ENCODE data around the gene UCKL1.
"Not testable (repeated sequence)": the region's sequence is repeated elsewhere in the genome, so short reads cannot be mapped to it uniquely, and the experiment has no call there.

The UCKL1 gene

DNA sequence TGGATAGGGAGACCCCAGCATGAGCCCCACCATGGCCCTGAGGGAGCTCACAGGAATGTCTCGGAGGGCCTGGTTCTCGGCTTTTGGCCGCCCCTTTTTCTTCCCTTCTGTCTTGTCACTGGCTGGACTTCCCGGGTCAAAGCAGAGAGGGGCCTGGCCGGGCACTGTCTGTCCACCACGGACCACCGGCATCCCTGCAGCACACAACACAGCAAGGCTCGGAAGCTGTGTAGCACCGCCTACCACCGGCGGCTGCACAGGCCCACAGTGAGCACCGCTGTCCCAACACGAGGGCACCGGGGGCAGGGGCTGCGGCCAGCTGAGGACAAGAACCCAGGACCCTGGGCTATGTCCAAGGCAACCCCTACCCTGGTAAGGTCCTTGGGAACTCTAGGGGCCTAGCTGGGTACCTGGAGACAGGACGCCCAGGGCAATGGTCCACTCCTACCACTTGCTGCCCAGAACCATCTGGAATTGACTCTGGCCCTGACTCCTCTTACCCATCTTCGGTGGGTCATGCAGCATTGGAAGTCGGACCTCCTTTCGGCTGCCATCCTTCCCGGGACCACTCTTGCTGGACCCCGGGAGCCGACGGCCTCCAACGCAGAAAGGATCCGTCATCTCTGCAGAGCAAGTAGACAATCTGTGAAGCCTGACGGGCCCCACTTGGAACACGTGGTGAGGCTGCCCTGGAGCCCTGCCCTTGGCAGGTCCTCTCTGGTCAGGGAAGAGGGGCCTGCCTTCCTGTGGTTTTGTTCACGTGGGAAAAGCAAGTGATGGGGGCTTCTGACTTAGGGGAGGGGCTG lies 11.3 kb upstream of the UCKL1 start:
- Mint-ChIP-seq H3K4me1 (peaks cover 9% of the 10 kb centered on the region in 2 donors), H3K27me3 (no peaks in the 10 kb centered on the region), H3K27ac (no peak overlapping the region), H3K9me3 (peaks cover 3 to 4% of the 10 kb centered on the region in 2 donors), H3K36me3 (peaks cover 24 to 26% of the 10 kb centered on the region in 2 donors), H3K4me3 (no peak overlapping the region)
- DNase-seq: no peak
- no peak for ATAC-seq (replicated peaks)

GRCh38 chr20:63966944-63967322 lies 10.7 kb upstream of the UCKL1 start:
- ATAC-seq (replicated peaks) (no peak), DNase-seq (no peak)
- H3K27me3 Mint-ChIP-seq: no peaks in the 10 kb centered on the region
- H3K27ac Mint-ChIP-seq: no peak overlapping the region
- H3K4me3 Mint-ChIP-seq: no peak overlapping the region
- H3K4me1 Mint-ChIP-seq: peaks cover 9% of the 10 kb centered on the region in 2 donors
- peaks cover 3 to 4% of the 10 kb centered on the region in 2 donors for H3K9me3 Mint-ChIP-seq
- peaks cover 28 to 30% of the 10 kb centered on the region in 2 donors for H3K36me3 Mint-ChIP-seq

DNA sequence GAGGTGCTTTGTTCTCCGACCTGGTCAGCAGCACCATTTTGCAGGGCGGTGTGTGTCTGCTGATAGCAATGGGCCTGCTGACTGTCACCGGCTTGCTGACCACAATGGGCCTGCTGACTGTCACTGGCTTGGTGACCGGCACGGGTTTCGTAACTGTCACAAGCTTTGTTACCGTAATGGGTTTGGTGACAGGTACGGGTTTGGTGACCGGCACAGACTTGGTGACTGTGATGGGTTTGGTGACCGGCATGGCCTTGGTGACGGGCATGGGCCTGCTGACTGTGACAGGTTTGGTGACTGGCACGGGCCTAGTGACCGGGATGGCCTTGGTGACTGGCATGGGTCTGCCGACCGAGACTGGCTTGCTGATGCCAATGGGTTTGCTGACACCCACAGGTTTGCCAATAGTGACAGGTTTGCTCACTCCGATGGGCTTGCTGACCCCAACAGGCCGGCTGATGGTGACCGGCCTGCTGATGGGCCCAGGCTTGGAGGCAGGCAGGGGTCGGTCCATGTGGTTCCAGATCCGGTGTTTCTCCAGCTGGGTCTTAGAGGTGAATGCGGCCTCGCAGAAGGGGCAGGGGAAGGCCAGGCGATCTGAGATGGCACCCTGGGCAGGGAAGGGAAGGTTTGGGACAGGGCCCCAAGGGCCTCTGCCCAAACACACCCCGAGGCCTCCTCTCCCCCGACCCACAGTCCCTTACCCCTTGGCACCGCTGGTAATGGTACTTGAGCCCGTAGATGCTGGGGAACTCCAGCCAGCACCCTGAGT lies 10.1 kb upstream of the UCKL1 start:
- Mint-ChIP-seq H3K4me3 (no peak overlapping the region), H3K4me1 (peaks cover 9% of the 10 kb centered on the region in 2 donors), H3K27me3 (no peaks in the 10 kb centered on the region), H3K9me3 (peaks cover 3 to 4% of the 10 kb centered on the region in 2 donors), H3K27ac (no peak overlapping the region), H3K36me3 (peaks cover 31 to 33% of the 10 kb centered on the region in 2 donors)
- DNase-seq (no peak), ATAC-seq (replicated peaks) (no peak)

DNA sequence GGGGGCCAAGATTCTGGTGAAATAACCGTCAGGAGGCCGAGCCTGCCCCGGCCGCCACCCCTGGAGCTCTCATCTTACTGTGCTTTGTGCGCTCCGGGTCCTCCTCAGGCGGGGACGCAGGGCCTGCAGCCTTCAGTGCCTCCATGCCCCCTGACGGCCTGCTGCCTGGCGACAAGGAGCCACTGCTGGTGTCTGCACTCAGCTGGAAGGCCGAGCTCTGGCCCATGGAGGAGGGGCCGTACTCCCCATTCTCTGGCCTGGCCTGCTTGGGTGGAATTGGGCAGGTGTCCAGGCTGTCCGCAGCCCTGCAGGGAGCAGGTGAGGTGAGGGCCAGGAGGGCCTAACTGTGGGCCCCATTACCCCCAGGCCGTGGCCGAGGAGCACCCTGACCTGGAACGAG lies 8.2 kb upstream of the UCKL1 start:
- Mint-ChIP-seq H3K9me3 (peaks cover 3 to 4% of the 10 kb centered on the region in 2 donors), H3K36me3 (peaks cover 33 to 36% of the 10 kb centered on the region in 2 donors), H3K27me3 (no peaks in the 10 kb centered on the region), H3K4me1 (peaks cover 9% of the 10 kb centered on the region in 2 donors), H3K27ac (no peak overlapping the region), H3K4me3 (no peak overlapping the region)
- ATAC-seq (replicated peaks) (no peak), DNase-seq (no peak)

- DNase-seq: no peak
- H3K9me3 Mint-ChIP-seq: peaks cover 3 to 4% of the 10 kb centered on the region in 2 donors
- no peak overlapping the region for H3K4me3 Mint-ChIP-seq
- H3K27ac Mint-ChIP-seq: no peak overlapping the region
- H3K4me1 Mint-ChIP-seq: peaks cover 6% of the 10 kb centered on the region in 2 donors
- H3K27me3 Mint-ChIP-seq: no peaks in the 10 kb centered on the region
- no peak for ATAC-seq (replicated peaks)
- H3K36me3 Mint-ChIP-seq: peaks cover 36 to 37% of the 10 kb centered on the region in 2 donors
Measured at GRCh38 chr20:63963784-63964301, 7.6 kb upstream of the UCKL1 start.

GRCh38 chr20:63963348-63963741 lies 7.1 kb upstream of the UCKL1 start:
- ATAC-seq (replicated peaks): no peak
- Mint-ChIP-seq H3K27me3 (no peaks in the 10 kb centered on the region), H3K27ac (no peak overlapping the region), H3K36me3 (peaks cover 32 to 35% of the 10 kb centered on the region in 2 donors), H3K4me1 (peaks cover 1 to 3% of the 10 kb centered on the region in 2 donors), H3K9me3 (peaks cover 3 to 4% of the 10 kb centered on the region in 2 donors), H3K4me3 (no peak overlapping the region)
- DNase-seq: no peak

DNA sequence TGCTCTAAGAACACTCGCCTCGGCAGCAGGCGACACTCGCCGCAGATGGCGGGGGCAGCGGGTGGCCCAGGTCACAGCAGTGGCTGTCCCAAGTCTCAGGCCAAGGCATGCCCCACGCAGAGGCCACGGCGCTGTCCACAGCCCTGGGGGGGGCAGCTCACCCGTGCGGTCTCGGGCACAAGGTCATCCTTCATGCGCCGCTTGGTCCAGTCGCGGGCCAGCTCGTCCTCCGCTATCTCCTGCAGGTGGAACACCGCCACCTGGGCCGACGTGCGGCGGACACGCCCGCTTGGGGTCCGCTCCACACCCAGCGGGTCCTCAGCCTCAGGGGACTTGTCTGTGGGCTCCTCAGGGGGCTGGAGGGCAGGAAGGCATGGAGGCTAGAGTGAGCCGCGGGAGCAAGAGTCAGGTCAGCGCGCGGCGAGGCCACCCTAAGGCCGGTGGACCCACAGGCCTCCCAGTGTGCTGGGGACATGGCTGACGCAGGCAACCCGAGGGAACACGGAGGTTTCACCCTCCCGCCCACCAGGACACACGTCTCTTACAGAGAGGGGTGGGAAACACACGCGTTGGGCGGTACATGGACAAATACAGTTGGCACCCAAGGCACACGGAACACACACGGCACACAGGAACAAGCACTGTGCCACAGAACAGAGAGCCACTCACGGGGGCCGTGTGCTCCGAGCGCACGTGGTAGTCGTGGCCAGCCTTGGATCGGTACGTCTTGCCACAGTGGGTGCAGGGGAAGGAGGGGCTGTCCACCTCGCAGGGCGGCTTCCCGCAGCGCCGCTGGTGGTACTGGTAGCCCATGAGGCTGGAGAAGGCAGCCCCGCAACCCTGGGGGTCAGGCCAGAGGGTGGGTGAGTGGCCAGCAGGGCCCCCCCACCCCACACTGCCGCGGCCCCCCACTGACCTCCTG lies 6.5 kb upstream of the UCKL1 start:
- Mint-ChIP-seq H3K27ac (peak overlapping the region; percentile 51), H3K36me3 (peaks cover 32 to 34% of the 10 kb centered on the region in 2 donors), H3K4me1 (peaks cover 4 to 7% of the 10 kb centered on the region in 2 donors), H3K9me3 (peaks cover 3 to 4% of the 10 kb centered on the region in 2 donors), H3K4me3 (peak overlapping the region in 1 of 2 donors; percentile 5), H3K27me3 (no peaks in the 10 kb centered on the region)
- ATAC-seq (replicated peaks): no peak
- no peak for DNase-seq

DNA sequence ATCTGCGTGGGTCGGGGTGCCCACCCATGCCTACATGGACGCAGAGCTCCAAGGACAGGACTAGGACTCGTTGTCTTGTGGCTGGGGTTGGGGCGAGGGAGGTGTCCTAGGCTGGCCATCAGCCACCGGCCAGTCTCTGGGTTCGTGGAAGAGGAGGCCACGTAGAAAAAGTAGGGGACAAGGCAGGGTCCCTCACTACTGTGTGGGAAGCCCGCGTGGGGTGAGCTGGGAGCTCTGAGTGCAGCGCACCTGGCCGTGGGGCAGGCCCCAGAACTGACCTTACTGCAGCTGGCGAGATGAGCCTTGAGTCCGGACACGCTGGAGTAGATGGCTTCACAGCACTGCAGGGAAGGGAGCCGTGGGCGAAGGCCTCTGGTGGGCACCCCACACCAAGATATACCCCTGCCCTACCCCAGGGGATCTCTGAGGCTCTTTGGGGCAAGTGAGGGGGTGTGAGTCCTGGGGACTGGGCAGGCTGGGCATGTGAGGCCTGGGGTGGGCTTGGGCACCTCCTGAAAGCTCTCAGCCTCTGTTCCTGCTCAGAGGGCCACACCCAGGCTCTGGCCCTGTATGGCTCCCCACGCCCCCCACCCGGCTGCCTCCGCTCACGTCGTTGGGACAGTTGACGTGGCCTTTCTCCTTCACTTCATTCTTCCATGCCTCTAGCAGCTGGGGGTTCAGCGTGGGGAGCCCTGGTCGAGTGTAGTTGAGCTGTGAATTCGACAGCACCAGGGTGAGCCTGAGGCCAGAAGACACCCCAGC lies 5.6 kb upstream of the UCKL1 start:
- Mint-ChIP-seq H3K27me3 (no peaks in the 10 kb centered on the region), H3K36me3 (peaks cover 31 to 32% of the 10 kb centered on the region in 2 donors), H3K4me1 (peaks cover 13% of the 10 kb centered on the region in 2 donors), H3K9me3 (peaks cover 3 to 4% of the 10 kb centered on the region in 2 donors), H3K27ac (peak overlapping the region; percentile 31), H3K4me3 (peak overlapping the region in 1 of 2 donors; percentile 5)
- ATAC-seq (replicated peaks) (no peak), DNase-seq (no peak)

DNA sequence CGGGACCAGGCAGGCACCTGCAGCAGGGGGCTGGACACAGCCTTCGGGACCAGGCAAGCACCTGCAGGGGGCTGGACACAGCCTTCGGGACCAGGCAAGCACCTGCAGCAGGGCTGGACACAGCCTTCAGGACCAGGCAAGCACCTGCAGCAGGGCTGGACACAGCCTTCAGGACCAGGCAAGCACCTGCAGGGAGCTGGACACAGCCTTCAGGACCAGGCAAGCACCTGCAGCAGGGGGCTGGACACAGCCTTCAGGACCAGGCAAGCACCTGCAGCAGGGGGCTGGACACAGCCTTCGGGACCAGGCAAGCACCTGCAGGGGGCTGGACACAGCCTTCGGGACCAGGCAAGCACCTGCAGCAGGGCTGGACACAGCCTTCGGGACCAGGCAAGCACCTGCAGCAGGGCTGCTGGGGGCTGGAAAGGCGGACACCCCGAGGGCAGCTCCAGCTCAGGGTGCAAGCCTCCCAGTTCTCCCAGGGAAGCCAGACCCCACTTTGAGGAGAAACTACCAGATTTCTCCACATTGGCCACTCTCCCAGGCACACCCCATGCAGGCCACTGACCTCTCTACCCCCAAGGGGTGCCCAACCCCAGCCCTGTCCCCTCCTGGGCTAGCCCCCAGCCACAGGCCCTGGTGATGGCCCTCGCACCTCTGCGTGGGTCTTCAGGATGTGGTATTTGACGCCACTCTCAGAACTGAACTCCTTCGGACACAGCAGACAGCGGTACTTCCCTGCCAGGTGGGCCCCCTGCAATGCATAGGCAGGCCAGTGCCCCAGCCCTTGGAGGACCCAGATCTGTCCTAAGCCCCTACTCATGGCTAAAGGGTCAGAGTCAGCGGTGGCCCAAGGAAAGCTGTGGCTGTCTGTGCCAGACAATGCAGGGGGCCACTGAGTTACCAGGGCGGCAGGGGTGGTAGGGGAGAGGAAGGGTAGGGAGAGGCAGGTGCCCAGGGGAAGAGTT lies 4.7 kb upstream of the UCKL1 start:
- not testable (repeated sequence) for H3K4me3 Mint-ChIP-seq

GRCh38 chr20:63959699-63960075 lies 3.5 kb upstream of the UCKL1 start:
- no peaks in the 10 kb centered on the region for H3K27me3 Mint-ChIP-seq
- H3K36me3 Mint-ChIP-seq: peaks cover 24 to 27% of the 10 kb centered on the region in 2 donors
- ATAC-seq (replicated peaks) (no peak), DNase-seq (no peak)
- H3K4me1 Mint-ChIP-seq: peaks cover 17 to 21% of the 10 kb centered on the region in 2 donors
- H3K4me3 Mint-ChIP-seq: no peak overlapping the region
- no peaks in the 10 kb centered on the region for H3K9me3 Mint-ChIP-seq
- no peak overlapping the region for H3K27ac Mint-ChIP-seq

More for the DNA sequence above, 4.7 kb upstream of the UCKL1 start:
- DNase-seq; H3K27ac Mint-ChIP-seq; H3K27me3 Mint-ChIP-seq; H3K9me3 Mint-ChIP-seq; ATAC-seq (replicated peaks): not testable (repeated sequence)
- Mint-ChIP-seq H3K4me1 (peaks cover 13 to 14% of the 10 kb centered on the region in 2 donors), H3K36me3 (peaks cover 25 to 28% of the 10 kb centered on the region in 2 donors)

- Mint-ChIP-seq H3K4me3 (no peak overlapping the region), H3K4me1 (peaks cover 23 to 27% of the 10 kb centered on the region in 2 donors), H3K36me3 (peaks cover 25 to 27% of the 10 kb centered on the region in 2 donors), H3K9me3 (no peaks in the 10 kb centered on the region), H3K27me3 (no peaks in the 10 kb centered on the region), H3K27ac (no peak overlapping the region)
- no peak for ATAC-seq (replicated peaks)
- DNase-seq: no peak
Measured at GRCh38 chr20:63958964-63959698, 2.9 kb upstream of the UCKL1 start.

GRCh38 chr20:63958471-63958870 lies 2.3 kb upstream of the UCKL1 start:
- peaks cover 29 to 33% of the 10 kb centered on the region in 2 donors for H3K4me1 Mint-ChIP-seq
- no peak overlapping the region for H3K27ac Mint-ChIP-seq
- no peak for ATAC-seq (replicated peaks)
- no peaks in the 10 kb centered on the region for H3K27me3 Mint-ChIP-seq
- no peak for DNase-seq
- H3K36me3 Mint-ChIP-seq: peaks cover 19 to 28% of the 10 kb centered on the region in 2 donors
- H3K9me3 Mint-ChIP-seq: no peaks in the 10 kb centered on the region
- no peak overlapping the region for H3K4me3 Mint-ChIP-seq

Data from stimulated activated naive B cell treated with anti-CD40 and anti-IgM and Interleukin-4, amounts not matched to agents 10 μg/mL and 1 μg/mL and 100 μg/mL, for 72 hours (primary cell).